Left forelimb (tissue), 1 donor: Measurements from ENCODE around the gene ARHGEF39.
"Not testable (repeated sequence)": the region's sequence is repeated elsewhere in the genome, so short reads cannot be mapped to it uniquely, and the experiment has no call there.

Experiments used
- DNase-seq: peaks from one replicate; pipeline ENCODE4 v3.0.0-alpha.2; 2018; ENCODE audit warnings: low spot score

ARHGEF39 gene

DNA sequence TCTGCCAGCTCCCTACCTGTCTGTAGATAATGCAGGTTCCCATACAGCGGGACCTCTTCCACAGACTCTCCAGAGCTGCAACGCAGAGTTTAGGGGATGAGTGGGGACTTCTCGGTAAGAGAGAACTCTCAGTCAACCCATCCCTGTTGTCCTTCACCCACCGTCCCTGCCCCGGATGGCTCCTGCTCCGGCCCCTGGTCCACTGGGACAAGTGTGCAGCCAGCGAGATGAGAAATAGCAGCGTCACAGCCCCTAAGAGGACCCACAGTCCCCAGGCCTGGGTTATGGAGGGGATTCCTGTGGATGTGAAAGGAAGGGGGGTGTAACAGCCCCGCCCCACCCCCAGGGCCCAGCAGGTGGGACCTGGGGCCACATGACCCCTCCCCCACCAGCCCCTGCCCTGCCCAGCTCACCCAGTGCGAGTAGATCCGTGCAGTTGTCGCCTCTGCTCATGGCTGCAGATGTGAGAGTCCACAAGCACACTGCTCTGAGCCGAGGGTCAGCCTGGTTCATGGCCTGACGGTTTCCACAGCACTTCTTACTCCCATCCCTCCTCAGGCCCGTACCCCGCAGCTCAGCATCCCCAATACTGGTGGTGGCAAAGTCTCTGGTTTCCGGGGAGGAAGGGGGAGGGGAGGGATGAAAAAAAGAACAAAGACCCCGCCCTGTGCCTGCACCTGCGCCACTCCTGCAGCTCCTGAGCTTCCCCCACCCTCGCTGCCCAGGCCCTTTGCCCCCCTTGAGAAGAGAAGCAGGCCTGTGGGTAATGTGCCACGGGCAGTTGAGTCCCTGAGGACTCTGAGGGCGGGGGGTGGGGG lies 14.4 kb downstream of the ARHGEF39 start, which contains the start of gene SIT1:
Gene SIT1 (minus strand): TSS at position 591 of the 818 bp plus-strand sequence. CDS start 78 bp downstream, at position 513.
- DNase-seq, result peak; percentile 38

DNA sequence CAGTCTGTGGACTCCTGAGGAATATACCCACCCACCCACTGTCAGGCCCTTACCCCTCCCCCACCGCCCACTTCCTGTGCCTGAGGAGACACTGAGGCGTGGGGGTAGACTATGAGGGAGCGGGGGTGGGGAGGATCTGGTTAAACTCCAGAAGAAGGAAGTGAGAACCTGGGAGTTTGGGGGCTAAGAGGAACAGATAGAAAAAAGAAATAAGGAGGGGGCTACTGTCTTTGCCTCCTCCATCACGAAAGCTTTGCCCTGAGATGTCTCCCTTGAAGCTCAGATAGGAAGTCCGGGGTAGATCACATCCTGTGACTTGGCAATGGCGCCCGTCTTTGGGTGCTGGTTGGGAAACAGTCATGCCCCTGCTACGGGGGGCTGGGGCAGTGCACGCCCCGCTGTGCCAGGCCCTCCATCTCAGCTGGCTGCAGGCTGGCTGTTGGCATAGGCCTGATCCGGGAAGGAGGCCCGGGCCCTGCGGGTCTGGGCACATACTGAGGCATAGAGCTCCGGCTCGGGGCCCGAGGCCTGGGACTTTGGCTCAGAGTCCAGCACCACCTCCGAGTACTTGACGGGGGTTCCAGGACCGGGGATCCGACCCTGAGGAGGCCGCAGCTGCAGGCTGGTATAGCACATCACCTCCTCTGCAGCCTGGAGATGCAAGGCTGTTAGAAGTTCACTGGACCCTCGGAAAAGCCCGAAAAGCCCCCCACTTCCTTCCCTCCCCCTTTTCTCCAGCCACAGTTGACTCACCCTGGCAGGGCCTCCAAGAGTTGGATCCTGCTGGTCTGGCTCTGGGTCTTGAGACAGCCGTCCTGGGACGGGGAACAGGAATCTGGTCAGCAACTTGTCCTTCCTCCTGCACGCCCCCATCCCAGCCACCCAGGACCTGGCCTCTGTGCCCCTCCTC lies 15.3 kb downstream of the ARHGEF39 start:
- DNase-seq, result peak; percentile 62

DNA sequence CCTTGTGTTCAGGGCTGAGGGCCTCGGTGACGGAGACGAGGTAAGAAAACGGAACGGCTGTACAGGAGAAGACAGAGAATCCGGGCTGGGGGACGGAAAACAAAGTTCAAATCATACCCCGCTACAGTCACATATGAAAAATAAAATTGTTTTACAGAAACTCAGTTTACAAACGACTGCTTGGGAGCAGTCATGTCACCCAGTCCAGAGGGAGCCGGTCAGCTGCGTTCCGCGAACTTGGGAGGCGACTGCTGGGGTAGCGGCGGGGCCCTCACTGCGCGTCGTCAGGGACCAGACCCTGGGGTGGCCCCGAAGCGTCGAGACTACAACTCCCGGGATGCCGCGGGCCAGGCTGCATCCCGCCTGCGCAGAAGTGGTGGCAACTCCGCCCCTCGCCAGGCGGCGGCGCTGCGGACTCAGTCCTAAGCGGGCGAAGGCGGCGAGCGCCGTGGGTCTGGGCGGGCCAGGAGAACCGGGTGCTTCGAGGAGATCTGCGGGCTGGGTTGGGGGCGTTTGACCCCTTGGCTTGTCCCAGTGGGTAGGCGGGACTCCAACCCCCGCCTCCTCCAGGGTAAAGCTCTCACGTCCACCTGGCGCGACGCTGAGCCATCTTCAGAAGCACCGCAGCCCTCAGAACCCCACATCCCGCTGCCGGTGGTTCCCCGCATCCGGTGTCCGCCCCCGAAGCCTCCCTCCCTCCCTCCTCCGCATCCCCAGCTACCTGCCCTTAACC lies 18.3 kb downstream of the ARHGEF39 start:
- DNase-seq, result peak; percentile 96

DNA sequence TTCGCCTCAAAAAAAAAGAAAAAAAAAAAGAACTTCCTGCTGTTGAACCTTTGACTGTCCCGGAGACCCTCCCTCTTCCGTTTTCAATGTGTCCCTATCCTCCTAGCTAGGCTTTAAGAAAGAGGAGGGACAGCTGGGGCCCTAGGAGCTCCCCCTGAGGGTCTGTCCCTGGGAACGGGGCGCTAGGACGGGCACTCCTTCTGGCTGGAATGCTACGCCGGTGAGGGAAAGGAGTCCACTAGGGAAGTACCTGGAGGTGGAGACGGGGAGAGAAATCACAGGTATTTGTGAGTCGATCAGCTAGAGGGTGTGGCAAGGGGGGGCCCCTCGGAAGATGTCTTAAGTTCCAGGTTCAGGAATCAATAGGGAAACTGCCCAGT lies 18.9 kb downstream of the ARHGEF39 start:
- peak; percentile 82 for DNase-seq

DNA sequence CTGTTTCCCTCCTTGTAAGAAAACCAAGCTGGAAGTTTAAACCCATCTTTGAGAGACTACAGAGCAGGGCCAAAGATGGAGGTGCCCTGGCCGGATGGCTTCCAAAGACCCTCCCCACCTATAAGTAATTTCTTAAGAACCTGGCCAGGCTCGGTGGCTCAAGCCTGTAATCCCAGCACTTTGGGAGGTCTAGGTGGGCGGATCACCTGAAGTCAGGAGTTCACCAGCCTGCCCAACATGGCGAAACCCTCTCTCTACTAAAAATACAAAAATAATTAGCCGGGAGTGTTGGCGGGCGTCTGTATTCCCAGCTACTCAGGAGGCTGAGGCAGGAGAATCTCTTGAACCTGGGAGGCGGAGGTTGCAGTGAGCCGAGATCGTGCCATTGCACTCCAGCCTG lies 19.3 kb downstream of the ARHGEF39 start:
- DNase-seq, result not testable (repeated sequence)

DNA sequence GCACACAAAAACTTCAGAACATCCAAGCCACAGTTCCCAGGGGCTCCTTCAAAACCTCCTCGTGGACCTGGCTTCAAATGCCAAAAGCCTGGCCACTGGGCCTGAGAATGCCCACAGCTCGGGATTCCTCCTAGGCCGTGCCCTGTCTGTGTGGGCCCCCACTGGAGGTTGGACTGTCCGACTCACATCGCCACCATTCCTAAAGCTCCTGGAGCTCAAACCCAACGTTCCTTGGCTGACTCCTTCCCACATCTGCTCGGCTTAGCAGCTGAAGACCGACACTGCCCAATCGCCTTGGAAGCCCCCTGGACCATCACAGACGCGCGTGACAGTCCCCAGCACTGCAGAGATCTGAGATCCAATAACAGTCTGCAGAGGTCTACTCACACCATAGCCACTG lies 21.9 kb downstream of the ARHGEF39 start:
- peak; percentile 30 for DNase-seq

DNA sequence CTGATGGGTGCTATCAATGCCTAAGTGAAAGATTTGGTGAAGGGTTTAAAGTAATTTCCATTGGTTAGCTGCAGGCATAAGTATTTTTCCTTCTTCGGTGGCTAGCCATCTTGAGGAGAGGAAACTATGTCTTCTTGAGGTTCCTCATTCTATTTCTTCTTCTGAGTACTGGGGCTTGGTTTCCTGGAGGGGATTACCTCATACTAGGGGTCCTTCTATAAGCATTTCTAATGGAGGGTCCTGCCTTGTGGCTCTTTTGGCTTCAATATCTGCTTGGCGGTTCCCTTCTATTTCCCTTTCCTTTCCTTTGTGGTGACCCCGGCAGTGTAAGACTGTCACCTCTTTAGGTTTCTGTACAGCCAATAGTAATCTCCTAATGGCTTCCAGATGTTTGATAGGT lies 23.5 kb downstream of the ARHGEF39 start:
- not testable (repeated sequence) for DNase-seq

DNA sequence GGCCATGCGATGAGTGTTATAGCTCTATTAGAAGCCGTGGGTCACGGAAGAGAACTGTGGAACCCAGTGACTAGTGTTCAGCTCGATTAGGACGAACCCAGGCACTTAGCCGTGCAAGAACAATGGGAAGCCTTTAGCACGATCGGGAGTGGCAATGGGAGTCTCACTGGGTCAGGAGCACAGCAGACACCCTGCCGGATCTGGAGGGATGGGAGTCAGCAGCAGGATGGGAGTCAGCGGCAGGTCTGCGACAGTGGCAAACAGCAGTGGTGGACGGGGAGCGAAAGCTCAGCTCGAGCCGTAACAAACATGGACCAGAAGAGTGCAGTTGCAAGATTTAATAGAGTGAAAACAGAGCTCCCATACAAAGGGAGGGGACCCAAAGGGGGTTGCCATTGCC lies 24.6 kb downstream of the ARHGEF39 start:
- peak; percentile 34 for DNase-seq

DNA sequence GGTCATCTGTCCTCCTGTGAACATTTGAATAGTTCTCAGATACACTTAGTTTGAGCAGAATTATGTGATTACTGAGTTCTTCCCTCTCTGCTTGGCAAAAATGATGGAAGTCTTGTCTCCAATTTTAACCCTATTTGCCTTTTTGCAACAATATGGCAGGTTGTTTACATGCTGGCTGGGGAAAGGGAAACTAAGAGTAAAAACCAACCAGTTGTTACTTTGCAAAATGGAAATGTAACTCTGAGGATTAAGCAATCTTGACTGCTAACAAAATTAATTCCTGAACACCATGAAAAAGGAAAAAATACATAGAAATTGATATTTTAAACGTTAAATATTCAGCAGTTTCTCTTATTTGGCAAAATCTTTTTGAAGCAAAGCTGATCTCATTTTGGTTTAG lies 25.4 kb downstream of the ARHGEF39 start:
- DNase-seq, result no peak

DNA sequence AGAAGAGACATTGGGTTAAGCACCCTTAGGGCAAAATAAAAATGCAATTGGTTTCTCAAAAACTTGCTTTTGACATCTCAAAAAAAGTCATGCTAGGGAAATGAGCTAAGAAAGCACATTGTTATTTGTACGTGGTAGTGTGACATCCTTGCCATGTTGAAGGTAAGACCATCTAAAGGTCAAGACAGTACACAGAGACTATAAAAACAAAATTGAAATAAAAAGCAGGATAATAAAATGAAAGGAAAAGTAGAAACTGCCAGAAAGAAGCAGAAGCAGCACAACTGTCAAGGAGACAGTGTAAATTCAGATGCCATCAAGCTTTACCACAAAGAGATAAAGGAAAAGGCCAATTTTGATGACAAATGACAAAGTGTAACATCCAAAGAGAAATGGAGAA lies 25.8 kb downstream of the ARHGEF39 start:
- DNase-seq, result not testable (repeated sequence)

DNA sequence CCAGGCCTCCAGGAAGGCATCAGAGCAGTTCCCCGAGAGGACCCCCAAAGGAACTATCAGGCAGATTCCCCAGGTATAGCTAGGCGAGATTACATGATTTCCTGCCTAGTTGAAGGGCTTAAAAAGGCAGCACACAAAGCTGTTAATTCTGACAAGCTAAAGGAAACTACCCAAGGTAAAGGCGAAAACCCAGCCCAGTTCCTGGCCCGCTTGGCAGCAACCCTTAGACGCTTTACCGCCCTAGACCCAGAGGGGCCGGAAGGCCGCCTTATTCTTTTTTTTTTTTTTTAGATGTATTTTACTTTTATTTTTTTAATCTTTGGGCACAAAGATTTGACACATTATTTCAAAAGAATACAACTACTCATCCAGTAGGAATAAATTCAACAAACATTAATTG lies 26.2 kb downstream of the ARHGEF39 start:
- DNase-seq, result peak; percentile 9

DNA sequence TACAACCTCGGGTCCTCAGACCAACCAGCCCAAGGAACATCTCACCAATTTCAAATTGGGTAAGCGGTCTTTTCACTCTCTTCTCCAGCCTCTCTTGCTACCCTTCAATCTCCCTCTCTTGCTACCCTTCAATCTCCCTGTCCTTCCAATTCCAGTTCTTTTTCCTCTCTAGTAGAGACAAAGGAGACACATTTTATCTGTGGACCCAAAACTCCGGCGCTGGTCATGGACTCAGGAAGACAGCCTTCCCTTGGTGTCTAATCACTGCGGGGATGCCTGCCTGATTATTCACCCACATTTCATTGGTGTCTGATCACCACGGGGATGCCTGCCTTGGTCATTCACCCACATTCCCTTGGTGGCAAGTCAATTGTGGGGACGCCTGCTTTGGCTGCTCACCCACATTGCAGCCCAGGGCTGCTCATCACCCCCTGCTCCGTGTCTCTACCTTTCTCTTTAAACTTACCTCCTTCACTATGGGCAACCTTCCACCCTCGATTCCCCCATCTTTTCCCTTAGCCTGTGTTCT lies 27.5 kb downstream of the ARHGEF39 start:
- DNase-seq, result peak; percentile 1

DNA sequence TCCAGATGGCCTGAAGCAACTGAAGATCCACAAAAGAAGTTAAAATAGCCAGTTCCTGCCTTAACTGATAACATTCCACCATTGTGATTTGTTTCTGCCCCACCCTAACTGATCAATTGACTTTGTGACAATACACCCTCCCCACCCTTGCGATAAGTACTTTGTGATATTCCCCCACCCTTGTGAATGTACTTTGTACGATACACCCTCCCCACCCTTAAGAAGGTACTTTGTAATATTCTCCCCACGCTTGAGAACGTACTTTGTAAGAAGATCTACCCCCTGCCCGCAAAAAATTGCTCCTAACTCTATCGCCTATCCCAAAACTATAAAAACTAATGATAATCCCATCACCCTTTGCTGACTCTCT lies 28.1 kb downstream of the ARHGEF39 start:
- DNase-seq, result peak; percentile 3

DNA sequence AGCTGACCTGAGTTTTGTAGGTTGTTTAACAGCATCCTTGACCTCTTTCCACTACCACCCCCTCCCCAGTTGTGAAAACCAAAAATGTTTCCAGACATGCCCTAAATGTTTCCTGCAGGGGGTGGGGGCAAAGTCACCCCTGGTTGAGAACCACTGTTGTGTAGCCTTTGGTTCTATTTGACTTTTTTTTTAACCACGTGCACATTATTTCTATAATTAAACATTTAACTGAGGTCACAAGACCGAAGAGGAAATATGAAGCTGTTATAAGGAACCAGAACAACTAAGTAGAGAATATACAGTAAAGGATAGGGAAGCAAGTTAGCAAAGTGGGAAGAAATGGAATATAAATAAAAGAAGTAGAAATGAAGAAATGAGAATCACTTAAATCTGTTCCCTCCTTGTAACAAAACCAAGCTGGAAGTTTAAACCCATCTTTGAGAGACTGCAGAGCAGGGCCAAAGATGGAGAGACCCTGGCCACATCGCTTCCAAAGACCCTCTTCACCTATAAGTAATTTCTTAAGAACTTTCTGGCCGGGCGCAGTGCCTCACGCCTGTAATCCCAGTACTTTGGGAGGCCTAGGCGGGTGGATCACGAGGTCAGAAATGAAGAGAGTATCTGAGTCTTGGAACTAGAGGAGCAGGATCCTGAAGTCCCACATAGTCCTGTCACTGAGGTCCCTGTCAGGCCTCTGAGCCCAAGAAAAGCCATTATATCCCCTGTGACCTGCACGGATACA lies 28.7 kb downstream of the ARHGEF39 start:
- DNase-seq, result peak; percentile 11

DNA sequence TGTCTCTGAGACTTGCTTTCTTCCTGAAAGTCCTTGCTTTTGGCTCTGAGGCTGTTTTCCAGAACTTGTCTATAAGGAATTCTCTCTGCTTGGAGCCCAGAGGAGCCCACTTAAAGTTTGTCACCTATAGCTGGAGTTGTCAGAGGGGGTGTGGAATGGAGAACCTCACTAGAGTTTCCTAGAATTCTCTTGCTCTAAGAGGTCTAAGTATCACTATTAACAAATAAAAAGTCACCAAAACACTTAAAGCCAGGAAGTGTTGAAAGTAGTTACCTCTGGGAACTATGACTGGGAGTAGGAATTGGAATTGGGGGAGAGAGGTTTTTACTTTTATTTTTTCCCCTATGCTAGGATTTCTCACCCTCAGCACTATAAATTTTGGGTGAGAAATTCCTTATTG lies 29.3 kb downstream of the ARHGEF39 start:
- no peak for DNase-seq

DNA sequence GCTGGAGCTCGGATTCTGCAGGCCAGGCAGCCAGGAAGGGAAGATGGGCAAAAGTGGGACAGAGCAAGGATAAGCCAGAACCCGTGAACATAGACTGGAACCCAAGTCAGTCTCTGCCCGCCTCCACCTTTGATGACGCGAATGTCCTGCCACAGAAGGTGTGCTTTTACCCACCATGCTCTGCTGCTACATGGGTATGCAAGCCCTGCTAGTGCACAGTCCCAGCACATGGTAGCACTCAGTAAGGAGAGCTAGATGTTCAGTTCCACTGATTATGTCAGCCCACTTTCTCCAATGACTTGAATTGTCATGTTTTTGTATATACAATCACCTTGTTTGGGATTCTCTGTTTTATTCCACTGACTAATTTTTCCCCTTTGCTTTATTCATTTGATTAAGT lies 35.4 kb downstream of the ARHGEF39 start:
- no peak for DNase-seq

DNA sequence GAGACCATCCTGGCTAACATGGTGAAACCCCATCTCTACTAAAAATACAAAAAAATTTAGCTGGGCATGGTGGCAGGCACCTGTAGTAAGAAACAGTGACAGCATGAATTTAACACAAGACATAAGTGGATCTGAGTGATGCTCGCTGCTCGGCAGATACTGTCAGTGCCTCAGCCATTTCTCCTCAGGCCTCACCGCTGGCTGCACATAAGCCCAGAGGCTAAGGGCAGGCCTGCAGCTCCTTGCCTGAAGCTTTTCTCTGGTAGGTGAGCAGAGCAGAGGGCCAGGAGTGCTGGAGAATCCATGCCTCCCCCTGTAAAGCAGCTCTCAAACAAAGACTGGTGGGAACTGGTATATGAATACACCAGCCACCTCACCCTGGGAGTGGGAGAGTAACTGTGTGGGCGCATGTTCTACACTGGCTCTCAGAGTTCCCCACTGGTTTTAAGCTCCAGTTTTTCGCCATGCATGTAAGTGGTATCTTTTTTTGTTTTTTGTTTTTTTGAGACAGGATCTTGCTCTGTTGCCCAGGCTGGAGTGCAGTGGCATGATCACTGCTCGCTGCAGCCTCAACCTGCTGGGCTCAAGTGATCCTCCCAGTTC lies 36.5 kb downstream of the ARHGEF39 start:
- DNase-seq, result no peak

DNA sequence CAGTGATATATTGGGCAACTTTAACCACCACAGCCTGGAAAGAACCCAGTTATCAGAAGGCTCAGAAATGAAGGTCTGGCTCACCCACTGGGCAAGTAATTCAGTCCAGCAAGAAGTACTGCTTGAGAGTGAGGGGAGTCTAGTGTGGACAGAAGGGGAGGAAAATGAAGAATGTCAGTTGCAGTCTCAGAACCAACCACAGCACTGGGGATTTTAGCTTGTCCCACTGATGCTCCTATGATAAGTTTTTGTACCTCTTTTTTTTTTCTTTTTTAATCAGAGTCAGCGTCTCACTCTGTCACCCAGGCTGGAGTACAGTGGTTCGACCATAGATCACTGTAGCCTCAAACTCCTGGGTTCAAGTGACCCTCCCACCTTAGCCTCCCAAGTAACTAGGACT lies 37.4 kb downstream of the ARHGEF39 start:
- DNase-seq, result no peak

DNA sequence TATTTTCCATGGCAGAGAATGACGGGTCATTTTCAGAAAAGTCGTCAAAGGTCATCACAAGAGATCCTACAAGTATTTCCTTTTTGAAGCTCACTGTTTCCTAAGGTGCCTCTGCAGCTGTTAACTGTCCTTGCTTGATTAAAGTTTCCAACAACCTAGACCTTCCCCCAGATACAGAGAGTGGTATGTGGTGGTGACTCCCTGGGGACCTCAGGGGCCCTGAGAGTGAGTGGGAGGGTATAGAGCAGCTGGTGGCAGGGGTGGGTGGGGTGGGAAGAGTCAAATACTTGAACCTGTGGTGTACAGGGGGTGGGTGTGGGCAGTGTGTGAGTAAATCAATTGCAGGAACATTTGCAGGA lies 45.2 kb downstream of the ARHGEF39 start:
- no peak for DNase-seq

DNA sequence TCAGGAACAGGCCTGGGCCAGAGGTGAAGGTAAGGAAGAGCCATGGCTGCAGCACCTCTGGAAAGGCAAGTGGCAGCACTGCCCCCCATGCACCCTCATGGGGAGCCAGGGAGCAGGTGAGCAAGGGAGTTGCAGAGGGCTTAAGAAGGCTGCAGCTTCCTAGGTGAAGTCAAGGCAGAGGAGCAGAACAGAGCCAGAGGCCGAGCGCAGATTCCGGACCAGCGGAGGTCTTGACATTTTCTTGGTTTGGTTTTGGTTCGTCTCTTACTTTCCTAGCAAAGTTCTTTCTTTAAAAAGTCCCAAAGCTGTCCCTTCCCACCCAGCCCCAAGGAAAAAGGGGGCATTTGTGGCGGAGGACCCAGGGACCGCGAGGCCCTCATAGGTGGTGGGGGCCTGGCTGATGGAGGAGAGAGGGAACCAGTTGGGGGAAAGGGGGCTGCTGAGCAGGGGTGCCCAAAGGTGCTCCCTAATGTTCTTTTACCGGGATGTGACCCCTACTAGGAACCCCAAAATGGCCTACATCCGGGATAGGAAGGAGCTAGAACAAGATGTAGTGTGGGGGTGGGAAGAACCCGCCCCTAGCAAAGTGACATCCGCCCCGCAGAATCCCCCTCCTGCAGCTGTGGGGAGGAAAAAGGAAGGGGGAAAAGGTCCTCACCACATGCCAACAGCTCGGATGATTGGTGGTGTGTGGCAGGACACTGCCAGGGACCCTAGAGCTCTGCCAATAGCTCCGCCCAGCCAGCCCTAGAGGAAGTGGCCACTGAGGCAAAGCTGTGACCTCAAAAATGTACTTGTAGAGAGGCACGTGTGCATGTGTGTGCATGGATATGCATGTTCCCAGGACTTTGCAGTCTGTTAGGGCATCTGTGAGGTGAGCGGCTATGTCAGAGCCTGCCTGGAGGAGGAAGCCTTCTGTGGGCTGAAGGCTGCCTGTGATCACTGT lies 45.9 kb downstream of the ARHGEF39 start:
- no peak for DNase-seq
